Suprapubic skin (tissue), 4 donors: Measurements from ENCODE around the gene RAD54L. TPM values are rescaled to one million over a fixed set of nuclear protein-coding genes. Genes with fewer than 3 reads are reported as not detected.

Source experiments
- DNase-seq, 2 donors: peaks; one replicate each; pipeline ENCODE4 v3.0.0-alpha.2; 2019; ENCODE audit warnings: low spot score in 2 of 2
- H3K27ac ChIP-seq: fragments of 200-600 bp; sonication (generic); one replicate; pipeline ENCODE4 v1.5.1; 2019
- H3K27me3 ChIP-seq: fragments of 200-600 bp; sonication (generic); one replicate; pipeline ENCODE4 v1.5.1; 2019
- H3K36me3 ChIP-seq: fragments of 200-600 bp; sonication (generic); one replicate; pipeline ENCODE4 v1.5.1; 2019
- H3K4me1 ChIP-seq: fragments of 200-600 bp; sonication (generic); one replicate; pipeline ENCODE4 v1.5.1; 2019
- H3K4me3 ChIP-seq: fragments of 200-600 bp; sonication (generic); one replicate; pipeline ENCODE4 v1.5.1; 2019; ENCODE audit warnings: mild to moderate bottlenecking
- H3K9me3 ChIP-seq: fragments of 200-600 bp; sonication (generic); one replicate; pipeline ENCODE4 v1.5.1; 2019
- CTCF ChIP-seq, 2 donors: fragments of 200-600 bp in 1 of 2; fragments of 450-650 bp in 1 of 2; sonication (generic) in 1 of 2; IDR thresholded peaks; one replicate each; pipeline ENCODE4 v1.5.1; 2016 to 2019; ENCODE audit warnings: antibody characterized with exemption in 2 of 2, mild to moderate bottlenecking in 1 of 2, moderate library complexity in 1 of 2
- EP300 ChIP-seq: sonication (generic); formaldehyde crosslinking; IDR thresholded peaks from one replicate; pipeline ENCODE4 v1.6.1; 2017; ENCODE audit warnings: antibody characterized with exemption
- POLR2A ChIP-seq, 2 donors: fragments of 450-650 bp; IDR thresholded peaks; one replicate each; pipeline ENCODE4 v1.6.1; 2017; ENCODE audit warnings: antibody characterized with exemption in 2 of 2, mild to moderate bottlenecking in 2 of 2, moderate library complexity in 2 of 2
- POLR2AphosphoS5 ChIP-seq, 3 donors: sonication (generic); formaldehyde crosslinking; IDR thresholded peaks; one replicate each; pipeline ENCODE4 v1.6.1; 2017; ENCODE audit warnings: antibody characterized with exemption in 3 of 3
- WGBS: methylation state at CpG from one replicate; pipeline ENCODE4 v1.1.5; 2018; 5-methylcytosine and 5-hydroxymethylcytosine counted together
- total RNA-seq, 4 donors: library from RNA; depleted of rRNA; stranded (reverse); fragments of >200 nt; gene quantifications; one replicate each; pipeline ENCODE4 v1.1.0, GENCODE V29; 2016

RAD54L gene
- total RNA-seq, 4 donors from 2014 or later, result 1.1 to 6.1 (median 2.1) TPM

GRCh38 chr1:46204406-46204742, 43.2 kb upstream of the RAD54L start:
- Histone ChIP-seq H3K27ac (peak overlapping the region; percentile 60), H3K36me3 (no peaks in the 10 kb centered on the region), H3K9me3 (no peaks in the 10 kb centered on the region), H3K27me3 (no peaks in the 10 kb centered on the region), H3K4me1 (peaks cover 38% of the 10 kb centered on the region), H3K4me3 (peak overlapping the region; percentile 68)
- 7% methylated on average over 2 of the region's 5 CpGs for WGBS
- DNase-seq, result no peak
- TF ChIP-seq EP300, result no peak
- TF ChIP-seq POLR2A (IDR thresholded peaks at IDR 0.05), result no peak
- no peak for TF ChIP-seq CTCF (IDR thresholded peaks at IDR 0.05)
- TF ChIP-seq POLR2AphosphoS5 (IDR thresholded peaks at IDR 0.05), result no peak

- no peaks in the 10 kb centered on the region for H3K9me3 ChIP-seq
- H3K4me3 ChIP-seq, result no peak overlapping the region
- H3K36me3 ChIP-seq, result no peaks in the 10 kb centered on the region
- H3K27ac ChIP-seq, result no peak overlapping the region
- 59% methylated on average over 3 of the region's 3 CpGs for WGBS
- no peak for DNase-seq
- H3K4me1 ChIP-seq, result peaks cover 38% of the 10 kb centered on the region
- no peaks in the 10 kb centered on the region for H3K27me3 ChIP-seq
- TF ChIP-seq POLR2AphosphoS5 (IDR thresholded peaks at IDR 0.05) (no peak), EP300 (no peak)
Observed at GRCh38 chr1:46205141-46205540, 42.4 kb upstream of the RAD54L start.

- H3K27ac ChIP-seq, result no peak overlapping the region
- peaks cover 38% of the 10 kb centered on the region for H3K4me1 ChIP-seq
- 63% methylated on average over 3 of the region's 3 CpGs for WGBS
- no peaks in the 10 kb centered on the region for H3K9me3 ChIP-seq
- TF ChIP-seq EP300 (no peak), POLR2A (IDR thresholded peaks at IDR 0.05) (no peak), CTCF (IDR thresholded peaks at IDR 0.05) (no peak), POLR2AphosphoS5 (IDR thresholded peaks at IDR 0.05) (no peak)
- no peak overlapping the region for H3K4me3 ChIP-seq
- DNase-seq, result no peak
- no peaks in the 10 kb centered on the region for H3K27me3 ChIP-seq
- no peaks in the 10 kb centered on the region for H3K36me3 ChIP-seq
Observed at GRCh38 chr1:46205791-46206190, 41.8 kb upstream of the RAD54L start.

- WGBS, result 92% methylated on average over 2 of the region's 2 CpGs
- H3K4me1 ChIP-seq, result peaks cover 38% of the 10 kb centered on the region
- TF ChIP-seq EP300, result no peak
- no peak for TF ChIP-seq CTCF (IDR thresholded peaks at IDR 0.05)
- no peak for TF ChIP-seq POLR2AphosphoS5 (IDR thresholded peaks at IDR 0.05)
- TF ChIP-seq POLR2A (IDR thresholded peaks at IDR 0.05), result no peak
- DNase-seq, result no peak
- no peak overlapping the region for H3K4me3 ChIP-seq
- no peaks in the 10 kb centered on the region for H3K9me3 ChIP-seq
- H3K36me3 ChIP-seq, result no peaks in the 10 kb centered on the region
- no peaks in the 10 kb centered on the region for H3K27me3 ChIP-seq
- no peak overlapping the region for H3K27ac ChIP-seq
Observed at GRCh38 chr1:46206399-46206798, 41.2 kb upstream of the RAD54L start.

GRCh38 chr1:46210561-46210960, 37.0 kb upstream of the RAD54L start:
- Histone ChIP-seq H3K27ac (no peak overlapping the region), H3K4me3 (no peak overlapping the region), H3K36me3 (no peaks in the 10 kb centered on the region), H3K4me1 (peaks cover 8% of the 10 kb centered on the region), H3K27me3 (no peaks in the 10 kb centered on the region), H3K9me3 (no peaks in the 10 kb centered on the region)
- no peak for DNase-seq
- TF ChIP-seq EP300 (no peak), CTCF (IDR thresholded peaks at IDR 0.05) (no peak), POLR2AphosphoS5 (IDR thresholded peaks at IDR 0.05) (no peak), POLR2A (IDR thresholded peaks at IDR 0.05) (no peak)
- WGBS, result 84% methylated on average over 3 of the region's 3 CpGs

- Histone ChIP-seq H3K4me1 (peaks cover 3% of the 10 kb centered on the region), H3K27ac (no peak overlapping the region), H3K9me3 (no peaks in the 10 kb centered on the region), H3K36me3 (no peaks in the 10 kb centered on the region), H3K4me3 (no peak overlapping the region), H3K27me3 (no peaks in the 10 kb centered on the region)
- 83% methylated on average over 2 of the region's 2 CpGs for WGBS
- no peak for TF ChIP-seq CTCF (IDR thresholded peaks at IDR 0.05)
- no peak for TF ChIP-seq POLR2AphosphoS5 (IDR thresholded peaks at IDR 0.05)
- no peak for TF ChIP-seq POLR2A (IDR thresholded peaks at IDR 0.05)
- no peak for TF ChIP-seq EP300
- DNase-seq, result no peak
Observed at GRCh38 chr1:46211051-46211450, 36.5 kb upstream of the RAD54L start.
